ENCODE data around the gene PRELID2.
"Not testable (repeated sequence)": the region's sequence is repeated elsewhere in the genome, so short reads cannot be mapped to it uniquely, and the experiment has no call there.

PRELID2 gene

DNA sequence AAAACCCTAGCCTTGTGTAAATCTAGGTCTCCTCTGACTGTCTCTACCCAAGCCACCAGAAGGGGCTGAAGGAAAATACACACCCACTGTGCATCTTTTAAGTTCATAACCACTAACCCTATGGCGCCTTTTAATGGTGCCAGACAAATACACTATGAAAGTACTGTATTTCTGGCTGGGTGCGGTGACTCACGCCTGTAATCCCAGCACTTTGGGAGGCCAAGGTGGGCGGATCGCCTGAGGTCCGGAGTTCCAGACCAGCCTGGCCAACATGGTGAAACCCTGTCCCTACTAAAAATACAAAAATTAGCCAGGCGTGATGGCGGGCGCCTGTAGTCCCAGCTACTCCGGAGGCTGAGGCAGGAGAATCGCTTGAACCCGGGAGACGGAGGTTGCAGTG, 1.1 kb upstream of the PRELID2 start:
- DNase-seq, result not testable (repeated sequence)

DNA sequence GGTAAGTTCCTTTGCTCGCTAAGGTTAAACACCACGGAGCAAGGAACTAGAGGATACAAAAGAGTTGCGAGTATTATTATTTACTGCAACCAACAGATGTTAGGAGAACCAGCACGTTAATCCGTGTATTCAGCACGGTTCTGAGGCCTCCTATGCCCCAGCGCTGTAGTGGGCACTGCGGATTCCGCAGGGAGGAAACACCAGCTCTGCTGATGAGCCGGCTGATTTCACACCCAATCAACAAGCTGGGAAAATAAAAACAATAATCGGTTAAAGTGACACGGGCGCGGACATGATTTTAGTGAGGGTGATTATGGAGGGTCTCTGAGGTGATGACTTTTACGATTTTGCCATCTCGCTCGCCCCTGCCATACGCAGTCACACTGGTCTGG, 702 bp upstream of the PRELID2 start:
- DNase-seq, result no peak

DNA sequence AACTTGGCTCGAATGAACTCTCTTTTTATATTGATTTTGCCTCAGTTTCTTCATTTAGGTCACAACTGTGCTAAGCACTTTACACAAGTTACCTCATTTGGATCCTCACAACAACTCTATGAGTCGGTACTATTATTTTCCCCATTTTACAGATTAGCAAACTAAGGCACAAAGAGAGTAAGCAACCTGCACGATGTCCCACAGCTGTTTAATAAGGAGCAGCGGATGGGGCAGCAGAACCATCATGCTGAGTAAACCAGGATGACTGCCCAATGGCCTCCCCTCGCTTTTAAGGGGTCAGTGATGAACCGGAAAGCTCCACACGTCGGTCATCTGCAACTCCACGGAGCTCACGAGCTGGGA, 607 bp downstream of the PRELID2 start:
- no peak for DNase-seq

DNA sequence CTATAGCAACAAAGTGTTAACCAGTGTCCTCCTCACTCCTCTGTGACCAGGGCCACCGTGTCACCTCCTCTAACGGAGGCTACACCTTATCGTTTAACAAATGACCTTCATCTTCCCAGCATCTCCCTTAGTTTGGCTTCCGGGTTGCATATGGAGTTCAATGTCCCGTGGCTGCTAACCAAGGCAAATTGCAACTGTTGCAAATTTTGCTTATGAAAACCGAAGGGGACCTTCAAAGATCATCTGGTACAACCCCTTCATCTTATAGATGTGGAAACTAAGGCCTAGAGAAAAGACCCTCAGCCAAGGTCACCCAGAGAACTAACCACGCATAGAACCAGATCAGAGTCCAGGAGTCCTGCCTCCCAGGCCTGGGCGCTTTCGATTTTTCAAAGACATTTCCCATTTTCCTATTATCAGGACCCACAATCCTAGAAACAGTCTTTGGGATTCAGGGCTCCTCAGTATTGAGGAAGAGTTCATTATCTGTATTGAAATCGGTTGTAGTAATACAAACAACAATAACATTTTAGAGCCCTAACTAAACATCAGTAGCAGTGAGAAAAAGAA, 1.4 kb downstream of the PRELID2 start:
- DNase-seq, result no peak

DNA sequence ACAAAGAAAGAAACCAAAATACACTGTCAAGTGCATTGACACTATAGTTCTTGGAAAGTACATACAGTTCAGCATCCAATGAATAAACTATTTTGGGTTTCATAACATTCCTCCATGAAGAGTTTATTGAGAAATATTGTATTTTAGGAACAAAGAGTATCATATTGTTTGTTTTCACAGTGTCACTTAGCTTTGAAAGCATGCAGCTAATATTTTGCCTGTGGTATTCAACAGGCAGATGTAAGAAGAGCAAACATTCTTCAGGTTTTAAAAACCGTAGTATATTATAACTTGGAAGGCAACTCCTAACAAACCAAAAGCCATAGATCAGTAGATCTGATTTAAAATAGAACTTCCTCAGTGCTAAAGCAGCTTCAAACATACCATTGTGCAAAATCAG, 4.5 kb downstream of the PRELID2 start:
- no peak for DNase-seq

DNA sequence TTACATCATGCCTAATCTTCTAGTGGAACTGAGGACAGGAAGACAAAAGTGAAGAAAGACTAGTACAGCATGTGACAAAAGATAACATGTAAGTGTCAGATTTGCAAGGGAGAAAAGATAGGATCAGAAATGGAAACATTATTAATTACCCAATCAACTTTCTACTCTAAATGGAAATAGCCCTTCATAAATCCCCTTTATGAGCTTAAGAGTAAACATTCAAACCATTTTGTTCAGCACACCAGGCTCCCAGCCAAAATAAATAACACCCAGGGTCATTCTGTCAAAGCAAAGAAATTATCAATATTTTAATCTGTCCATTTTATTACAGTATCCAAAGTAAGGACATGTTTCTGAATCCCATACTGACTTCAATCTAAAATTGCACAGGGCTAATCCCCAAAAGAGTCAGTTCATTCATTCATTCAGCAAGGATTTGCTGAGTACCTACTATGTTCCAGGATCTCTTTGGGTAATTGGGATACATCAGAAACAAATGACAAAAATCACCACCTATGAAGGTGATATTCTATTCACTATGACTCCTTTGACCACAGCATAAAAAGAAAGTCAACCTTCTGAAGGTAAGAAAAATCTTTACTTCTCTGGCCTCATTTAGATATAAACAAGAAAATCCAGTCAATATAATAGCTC, 5.3 kb downstream of the PRELID2 start:
- no peak for DNase-seq

DNA sequence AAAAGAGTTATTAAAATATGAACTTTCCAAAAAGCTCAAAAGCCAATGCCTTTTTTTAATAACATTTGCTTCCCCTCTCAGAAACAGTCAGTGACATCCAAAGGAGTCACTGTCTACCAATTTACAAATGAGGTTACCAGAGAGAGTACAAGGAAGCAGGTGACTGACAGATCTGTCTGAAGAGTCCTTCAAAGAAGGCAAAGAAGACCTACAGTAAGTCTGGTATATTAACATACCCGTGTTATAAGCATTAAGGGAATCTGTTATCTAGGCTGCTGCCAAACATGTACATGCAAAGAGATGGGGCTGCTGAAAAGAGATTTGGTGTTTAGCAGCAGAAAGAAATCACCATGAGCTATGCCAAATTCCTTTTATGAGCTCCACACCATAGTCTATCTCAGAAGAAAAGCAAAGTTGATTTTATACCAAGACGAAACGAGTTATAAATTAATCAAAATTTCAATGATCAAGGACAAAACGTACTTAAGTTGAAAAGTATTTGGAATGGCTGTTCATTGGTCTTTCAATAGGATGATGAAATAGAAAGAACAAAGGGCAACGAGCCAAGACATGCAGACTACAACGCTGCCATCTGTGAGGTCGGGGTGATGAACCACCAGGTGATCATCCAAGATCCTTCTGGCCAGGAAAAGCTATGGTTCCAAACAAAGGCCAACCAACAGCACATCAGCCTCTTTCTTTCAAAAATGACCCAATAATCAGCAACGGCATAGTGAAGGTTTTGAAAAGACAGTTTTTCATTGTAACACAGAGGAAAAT, 8.1 kb downstream of the PRELID2 start:
- DNase-seq, result no peak

DNA sequence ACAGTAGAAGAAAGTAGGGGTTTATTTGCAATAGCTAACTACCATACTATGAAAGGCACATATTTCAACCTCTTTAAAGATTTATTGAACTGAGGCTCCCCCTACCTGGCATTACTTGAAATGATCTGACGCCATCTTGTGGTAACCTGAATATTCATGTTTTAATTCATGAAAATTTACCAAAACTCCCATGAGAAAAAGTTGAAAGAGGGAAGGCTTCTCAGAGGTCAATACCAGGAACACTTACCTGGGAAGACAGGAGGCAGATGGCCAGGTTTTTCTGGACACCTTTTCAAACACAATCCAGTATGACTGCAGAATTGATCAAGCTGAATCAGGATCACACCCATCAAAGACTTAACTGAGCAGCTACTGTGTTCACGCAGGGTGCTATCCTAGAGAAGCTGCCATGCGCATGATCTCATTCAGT, 9.4 kb downstream of the PRELID2 start:
- DNase-seq, result no peak

DNA sequence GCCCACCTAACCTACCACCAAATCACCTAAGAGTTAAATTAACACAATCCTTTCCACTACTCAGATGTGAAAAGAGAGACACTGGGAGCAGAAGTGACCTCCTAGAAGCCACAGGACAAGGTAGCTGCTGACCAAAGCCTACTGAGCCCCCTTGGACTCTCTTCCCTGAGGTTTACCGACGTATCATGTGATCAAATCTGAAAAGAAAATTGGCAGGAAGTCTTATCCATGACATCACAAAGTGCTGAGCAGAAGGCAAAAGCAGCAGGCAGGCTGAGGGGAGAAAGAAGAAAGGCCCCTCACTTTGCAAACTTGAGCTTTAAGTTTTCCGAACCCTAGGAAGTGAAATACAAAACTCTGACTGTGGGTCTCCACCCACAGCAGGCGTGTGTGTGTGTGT, 11.1 kb downstream of the PRELID2 start:
- no peak for DNase-seq

DNA sequence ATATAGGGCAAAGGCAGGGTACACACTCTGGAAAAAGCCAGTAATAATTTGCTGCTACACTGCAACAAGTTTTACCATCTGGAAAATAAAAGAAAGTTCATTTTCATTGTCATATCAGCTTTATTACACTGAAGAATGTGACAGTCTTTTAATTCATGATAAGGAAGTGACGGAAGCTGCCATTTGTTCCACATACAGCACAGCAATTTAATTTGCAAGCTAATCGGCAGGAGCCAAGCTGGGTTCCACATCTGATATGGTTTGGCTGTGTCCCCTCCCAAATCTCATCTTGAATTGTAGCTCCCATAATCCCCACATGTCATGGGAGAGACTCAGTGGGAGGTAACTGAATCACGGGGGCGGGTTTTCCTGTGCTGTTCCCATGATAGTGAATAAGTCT, 16.5 kb downstream of the PRELID2 start:
- DNase-seq, result no peak

DNA sequence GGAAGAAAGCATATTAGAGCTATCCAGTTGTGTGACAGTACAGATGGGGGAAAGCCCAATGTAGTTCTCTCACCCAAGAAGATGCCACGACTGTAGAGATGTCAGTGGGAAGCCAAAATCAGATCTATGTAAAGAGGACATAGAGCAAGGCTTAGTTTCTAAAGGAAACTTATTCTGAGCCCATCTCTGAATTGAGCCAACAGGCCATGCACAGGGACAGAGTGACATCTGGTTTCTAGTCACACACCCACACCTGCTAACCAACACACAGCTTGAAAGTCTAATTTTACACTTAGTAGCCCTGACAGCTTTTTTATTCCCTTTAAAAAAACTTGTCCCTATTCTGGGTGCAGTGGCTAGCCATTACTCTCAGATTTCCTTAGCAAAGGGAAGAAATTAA, 22.3 kb downstream of the PRELID2 start:
- no peak for DNase-seq

DNA sequence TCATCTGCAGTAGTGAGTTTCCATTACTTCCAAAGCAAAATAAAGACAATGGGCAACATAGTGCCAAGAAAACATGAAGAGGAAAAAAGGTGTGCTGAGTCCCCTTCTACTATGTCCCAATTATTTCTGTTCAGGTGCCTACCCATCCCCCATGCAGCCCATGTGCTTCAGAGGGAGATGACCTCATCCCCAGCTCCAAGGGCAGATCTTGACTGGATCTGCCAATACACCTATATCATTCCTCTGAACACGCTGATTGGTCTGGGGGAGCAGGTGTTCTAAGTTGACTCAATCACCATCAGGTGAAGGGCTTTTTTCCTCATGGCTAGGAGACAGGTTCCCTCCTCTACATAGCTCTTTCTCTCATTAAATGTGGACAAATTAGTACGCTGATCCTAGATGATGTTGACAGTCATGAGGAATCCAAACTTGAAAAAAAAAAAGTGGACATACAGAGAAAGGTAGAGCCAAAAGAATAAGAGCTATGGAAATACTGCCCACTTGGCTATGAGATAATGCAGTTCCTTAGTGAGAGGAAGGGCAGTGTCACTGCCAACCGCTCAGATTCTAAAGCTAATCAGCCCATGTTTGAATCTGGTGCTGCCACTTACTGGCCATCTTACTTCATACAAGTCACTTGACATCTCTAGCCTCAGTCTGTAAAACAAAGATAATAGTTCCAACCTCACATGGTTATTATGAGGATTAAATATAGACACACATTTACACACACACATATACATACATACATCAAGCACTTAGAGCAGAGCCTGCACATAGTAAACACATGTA, 23.1 kb downstream of the PRELID2 start:
- DNase-seq, result no peak

DNA sequence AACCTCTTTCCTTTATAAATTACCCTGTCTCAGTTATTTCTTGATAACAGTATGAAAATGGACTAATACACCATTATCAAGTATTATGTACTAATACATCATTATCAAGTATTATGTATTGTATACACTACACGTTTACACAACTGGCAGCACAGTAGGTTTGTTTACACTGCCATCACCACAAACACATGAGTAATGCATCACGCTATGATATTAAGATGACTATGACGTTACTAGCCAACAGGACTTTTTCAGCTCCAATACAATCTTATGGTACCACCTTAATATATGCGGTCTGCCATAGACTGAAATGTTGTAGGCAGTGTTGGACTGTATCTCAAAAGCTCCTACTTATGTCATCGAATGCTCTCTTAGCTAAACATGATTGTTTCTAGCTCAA, 28.2 kb downstream of the PRELID2 start:
- no peak for DNase-seq

DNA sequence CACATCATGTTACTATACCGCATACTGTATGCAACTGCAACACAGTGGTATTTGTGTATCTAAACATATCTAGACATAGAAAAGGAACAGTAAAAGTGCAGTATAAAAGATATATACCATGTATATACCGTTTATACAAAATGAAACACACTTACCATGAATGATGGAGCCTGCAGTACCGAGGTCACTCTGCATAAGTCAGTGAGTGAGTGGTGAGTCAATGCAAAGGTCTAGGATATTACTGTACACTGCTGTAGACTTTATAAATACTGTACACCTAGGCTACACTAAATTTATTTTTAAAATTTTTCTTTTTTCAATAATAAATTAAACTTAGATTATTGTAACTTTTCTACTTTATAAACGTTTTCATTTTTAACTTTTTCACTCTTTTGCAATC, 29.3 kb downstream of the PRELID2 start:
- no peak for DNase-seq

DNA sequence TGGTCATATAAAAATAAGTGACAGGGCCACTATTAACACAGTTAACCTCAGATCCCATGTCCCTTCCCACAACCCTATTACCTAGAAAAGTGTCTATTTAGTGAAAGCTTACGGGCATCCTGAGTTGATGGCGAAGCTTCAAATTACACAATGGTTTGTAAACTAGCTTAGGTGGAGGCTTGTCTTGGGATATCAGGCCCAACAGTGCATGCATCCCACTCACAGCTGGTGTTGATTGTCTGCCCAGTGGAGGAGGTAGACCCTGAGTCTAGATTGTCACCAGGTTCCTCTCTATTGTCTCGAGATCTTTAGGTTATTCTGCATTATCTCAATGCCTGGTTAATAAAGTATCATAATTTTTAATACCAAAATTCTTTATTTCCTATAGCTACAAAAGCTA, 30.4 kb downstream of the PRELID2 start:
- no peak for DNase-seq

DNA sequence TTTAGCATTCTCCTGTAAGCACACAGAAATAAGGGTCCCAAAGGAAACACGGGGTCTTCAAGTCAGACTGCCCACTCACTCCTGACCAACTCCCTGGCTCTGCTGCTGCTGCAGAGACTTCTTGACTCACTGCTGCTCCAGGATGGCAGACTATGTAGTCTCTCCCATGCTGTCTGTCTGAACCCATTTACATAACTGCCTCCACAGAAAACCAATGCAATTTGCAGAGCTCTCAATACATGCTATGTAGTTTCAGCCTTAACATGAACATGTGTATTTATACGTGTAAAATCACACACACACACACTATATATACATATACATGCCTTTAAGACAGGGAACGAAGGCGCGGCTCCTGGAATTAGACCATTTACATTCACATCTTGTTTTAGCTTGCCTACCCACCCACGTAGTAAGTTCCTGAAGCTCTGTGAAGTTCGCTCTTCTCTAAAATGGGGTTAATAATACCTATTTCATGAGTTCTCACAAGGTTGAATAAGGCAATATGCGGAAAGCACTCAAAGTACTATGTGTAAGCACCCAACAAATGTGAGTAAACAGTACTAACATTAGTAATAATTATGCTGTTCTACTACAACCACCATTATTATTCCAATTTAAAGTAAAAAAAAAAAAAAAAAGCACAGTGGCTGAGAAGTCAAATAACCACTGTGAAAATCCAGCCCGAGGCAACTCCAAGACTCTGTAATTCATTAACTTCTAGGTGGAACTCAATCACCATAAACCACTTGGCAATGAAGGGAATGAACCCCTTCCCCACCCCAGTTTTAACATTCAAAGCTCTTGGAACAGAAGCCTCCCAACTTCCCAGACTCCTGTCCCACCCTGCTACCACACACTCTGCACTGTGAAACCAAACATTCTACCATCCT, 31.8 kb downstream of the PRELID2 start:
- DNase-seq, result no peak

DNA sequence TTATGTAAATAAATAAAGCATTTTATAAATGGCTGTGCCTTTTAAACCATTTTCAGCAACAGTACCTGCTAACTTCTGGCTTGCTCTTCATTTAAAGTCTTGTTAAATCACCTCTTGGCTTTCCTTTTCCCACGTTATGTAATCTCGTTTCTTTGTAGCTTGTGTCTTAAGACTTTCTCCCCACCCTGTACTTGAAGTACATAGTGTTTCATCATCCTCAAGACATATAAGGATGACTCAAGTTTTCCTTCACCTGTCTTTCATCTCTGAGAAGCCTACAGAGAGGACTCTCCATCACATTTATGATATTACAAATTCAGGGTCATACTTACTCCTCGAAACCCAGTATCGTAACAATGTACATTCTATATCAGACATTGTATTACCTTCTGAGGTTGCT, 33.9 kb downstream of the PRELID2 start:
- no peak for DNase-seq

DNA sequence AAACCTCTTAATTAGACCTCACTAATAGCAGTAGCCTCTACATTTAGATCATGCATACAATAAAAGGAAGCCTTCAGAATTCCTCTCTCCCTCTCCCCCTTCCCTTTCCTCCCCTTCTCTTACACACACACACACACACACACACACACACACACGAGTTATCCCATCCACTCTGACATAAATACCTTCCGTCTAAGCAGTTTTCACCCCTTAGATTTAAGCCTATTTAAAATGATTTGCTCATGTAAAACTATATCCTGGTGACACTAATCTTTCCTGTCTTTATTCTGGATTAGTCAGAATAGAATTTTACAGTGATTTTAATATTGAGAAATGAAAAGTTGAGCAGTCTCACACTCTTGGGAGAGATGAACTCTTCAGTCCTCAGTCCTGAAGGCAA, 35.0 kb downstream of the PRELID2 start:
- no peak for DNase-seq

DNA sequence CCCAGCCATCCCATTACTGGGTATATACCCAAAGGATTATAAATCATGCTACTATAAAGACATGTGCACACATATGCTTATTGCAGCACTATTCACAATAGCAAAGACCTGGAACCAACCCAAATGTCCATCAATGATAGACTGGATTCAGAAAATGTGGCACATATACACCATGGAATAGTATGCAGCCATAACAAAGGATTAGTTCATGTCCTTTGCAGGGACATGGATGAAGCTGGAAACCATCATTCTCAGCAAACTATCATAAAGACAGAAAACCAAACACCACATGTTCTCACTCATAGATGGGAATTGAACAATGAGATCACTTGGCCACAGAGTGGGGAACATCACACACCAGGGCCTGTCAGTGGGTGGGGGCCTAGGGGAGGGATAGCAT, 36.6 kb downstream of the PRELID2 start:
- not testable (repeated sequence) for DNase-seq

DNA sequence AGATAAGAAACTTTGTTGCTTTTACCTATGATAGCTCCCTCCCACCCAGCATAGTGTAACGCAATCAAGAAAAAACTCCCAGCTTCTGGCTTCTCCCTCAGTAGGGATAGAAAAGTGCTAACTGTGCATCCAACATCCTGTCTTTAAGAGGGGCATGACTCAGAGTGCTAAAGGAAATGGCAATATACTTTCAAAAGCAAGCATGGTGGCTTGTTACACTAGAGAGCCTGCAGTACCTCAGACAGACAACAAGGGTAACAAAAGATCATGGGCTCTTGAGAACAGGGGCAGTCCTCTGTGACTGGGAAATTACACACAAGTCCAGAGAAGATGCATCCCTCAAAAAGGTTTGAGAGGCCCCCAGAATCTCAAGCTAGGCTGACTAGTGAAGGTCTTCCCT, 37.8 kb downstream of the PRELID2 start:
- DNase-seq, result no peak

DNA sequence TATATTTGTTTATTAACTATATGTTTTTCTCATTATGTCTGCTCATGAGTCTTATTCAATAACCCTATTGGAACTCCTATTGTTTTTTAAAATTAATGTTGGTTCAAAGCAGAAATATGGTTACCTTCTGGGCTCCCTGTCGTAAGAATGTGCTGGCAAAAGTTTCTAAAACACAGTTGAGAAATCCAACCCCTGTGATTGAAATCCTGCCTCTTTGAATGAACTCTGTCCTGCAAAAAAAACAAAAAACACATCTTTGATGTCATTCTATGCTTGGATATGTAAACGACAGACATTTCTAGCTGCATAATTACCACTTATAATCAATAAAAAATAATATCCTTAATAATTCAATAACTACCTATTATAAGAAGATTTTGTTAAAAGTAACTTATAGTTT, 38.8 kb downstream of the PRELID2 start:
- DNase-seq, result no peak

DNA sequence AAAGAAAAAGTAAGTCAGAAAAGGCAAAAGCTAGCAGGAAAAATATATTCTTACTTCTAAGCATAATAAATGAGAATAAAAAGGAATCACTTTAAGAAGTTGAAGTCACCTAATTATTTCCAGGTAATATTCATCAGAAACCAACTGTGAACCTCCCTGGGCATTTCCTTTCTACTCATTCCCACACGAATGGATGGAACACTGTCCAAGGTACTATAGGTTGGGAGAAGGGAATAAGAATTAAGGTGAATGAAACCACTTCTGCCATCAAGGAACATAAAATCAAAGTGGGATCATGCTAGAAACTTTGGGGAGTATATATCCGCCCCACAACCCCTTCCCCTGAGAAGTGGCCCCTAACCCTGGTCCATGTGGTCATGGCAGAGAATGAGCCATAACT, 41.6 kb downstream of the PRELID2 start:
- DNase-seq, result no peak

DNA sequence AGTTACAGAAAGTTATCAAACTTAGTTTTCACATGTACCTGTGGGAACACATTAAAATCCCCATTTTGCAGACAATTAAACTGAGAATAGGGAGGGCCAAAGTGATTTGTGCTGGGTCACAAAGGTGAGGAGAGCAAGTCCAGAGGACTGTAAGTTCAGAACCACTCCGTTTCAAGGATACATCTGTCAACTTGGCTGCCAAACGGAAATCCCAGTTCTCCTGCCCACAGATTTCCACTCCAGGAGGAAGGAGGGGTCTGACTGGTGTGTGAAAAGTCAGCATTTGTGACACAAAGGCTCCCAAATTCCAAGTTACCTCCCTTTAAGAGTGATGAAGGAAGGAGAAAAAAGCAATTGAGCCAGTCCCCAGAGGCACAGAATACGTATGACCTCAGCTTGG, 42.3 kb downstream of the PRELID2 start:
- DNase-seq, result no peak
